NCI-H82 (cell line): ENCODE measurements around the gene LRCH1.
"Not testable (repeated sequence)": the region's sequence is repeated elsewhere in the genome, so short reads cannot be mapped to it uniquely, and the experiment has no call there.

ENCODE experiments used
- DNase-seq: peaks from one replicate; lab custom pipeline; 2025; lab: John Stamatoyannopoulos, UW

LRCH1 gene

DNA sequence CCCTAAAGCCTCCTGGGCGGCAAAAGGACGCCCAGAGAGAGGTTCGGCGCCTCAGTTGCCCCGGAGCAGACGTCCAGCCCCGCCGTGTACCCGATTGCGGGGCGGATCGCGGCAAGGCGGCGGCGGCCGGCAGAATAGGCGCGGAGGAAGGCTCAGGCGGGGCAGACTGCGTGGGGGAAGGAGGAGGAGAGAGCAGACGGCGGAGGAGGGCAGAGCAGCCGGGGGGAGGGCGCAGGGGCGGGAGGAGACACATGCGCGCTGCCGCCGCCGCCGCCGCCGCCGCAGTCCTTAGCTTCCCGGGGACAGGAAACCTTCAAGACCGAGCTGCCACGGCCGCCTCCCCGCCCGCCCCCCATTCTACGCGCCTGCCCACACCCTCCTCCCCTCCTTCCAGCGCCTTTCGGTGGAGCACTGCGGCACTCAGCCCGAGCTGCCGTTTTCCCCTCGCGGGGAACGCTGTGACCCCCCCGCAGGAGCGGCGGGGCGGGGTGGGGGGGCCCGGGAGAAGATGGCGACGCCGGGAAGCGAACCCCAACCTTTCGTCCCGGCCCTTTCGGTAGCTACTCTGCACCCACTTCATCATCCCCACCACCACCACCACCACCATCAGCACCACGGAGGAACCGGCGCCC is at the start of gene LRCH1:
TSS of gene LRCH1 (plus strand) at position 282 of the 632 bp plus-strand sequence. CDS start at position 509, 227 bp downstream.
- DNase-seq = peak; percentile 98

- no peak for DNase-seq
Measured at GRCh38 chr13:46504036-46504435, 48.9 kb upstream of the LRCH1 start.

GRCh38 chr13:46507981-46508380 is 45.0 kb upstream of the LRCH1 start:
- no peak for DNase-seq

GRCh38 chr13:46509981-46510380 is 43.0 kb upstream of the LRCH1 start:
- DNase-seq = no peak

- no peak for DNase-seq
Measured at GRCh38 chr13:46515803-46516202, 37.2 kb upstream of the LRCH1 start.

- no peak for DNase-seq
Measured at GRCh38 chr13:46516599-46517338, 36.2 kb upstream of the LRCH1 start.

DNA sequence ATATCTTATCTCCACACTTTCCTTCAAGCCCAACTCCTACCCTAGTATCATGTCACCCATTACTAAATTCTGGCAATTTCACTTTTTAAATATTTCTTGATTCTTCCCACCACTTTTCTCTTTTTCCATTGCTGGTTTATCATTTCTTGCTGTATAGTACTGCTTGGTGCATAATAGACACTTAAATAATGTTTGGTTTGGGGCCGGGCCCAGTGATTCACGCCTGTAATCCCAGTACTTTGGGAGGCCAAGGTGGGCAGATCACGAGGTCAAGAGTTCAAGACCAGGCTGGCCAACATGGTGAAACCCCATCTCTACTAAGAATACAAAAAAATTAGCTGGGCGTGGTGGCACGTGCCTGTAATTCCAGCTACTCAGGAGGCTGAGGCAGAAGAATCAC is 35.2 kb upstream of the LRCH1 start:
- DNase-seq = not testable (repeated sequence)

DNA sequence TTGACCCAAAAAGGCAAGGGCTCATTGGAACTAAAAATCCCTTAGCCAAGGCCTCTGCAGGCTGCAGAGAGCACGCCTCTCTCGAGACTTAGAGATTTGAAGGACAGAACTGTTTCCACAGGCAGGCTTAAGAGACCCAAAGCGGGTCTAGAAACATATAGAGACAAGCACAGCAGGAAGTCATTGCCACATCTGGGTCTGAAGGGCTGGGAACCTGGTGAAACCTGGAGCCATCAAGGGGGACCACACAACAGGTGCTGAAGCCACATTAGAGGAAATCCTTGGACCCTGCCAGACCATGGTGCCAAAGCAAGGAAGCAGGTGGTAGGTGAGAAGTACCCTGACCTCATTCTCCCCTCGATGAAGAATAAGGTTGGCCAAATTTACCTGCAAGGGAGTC is 33.8 kb upstream of the LRCH1 start:
- DNase-seq = no peak

DNA sequence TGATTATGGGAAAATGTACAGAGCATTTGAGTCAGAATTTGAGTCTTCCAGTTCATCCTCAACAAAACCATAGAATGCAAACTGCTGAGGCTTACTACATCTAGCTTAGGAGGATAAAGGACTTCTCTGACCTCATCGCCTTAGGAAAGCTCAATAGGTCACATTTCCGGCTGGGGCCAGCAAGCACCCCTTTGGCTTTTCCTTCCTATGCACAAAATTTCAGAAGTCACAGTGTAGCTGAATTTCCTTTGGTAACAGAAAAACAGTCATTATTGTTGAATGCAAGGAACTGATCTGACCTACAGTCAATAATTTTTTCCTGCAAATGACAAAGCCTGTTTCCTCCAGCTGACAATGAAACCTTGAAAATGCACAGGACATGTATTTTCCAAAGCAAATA is 32.8 kb upstream of the LRCH1 start:
- no peak for DNase-seq

GRCh38 chr13:46521486-46521885 is 31.5 kb upstream of the LRCH1 start:
- DNase-seq = peak; percentile 72

DNA sequence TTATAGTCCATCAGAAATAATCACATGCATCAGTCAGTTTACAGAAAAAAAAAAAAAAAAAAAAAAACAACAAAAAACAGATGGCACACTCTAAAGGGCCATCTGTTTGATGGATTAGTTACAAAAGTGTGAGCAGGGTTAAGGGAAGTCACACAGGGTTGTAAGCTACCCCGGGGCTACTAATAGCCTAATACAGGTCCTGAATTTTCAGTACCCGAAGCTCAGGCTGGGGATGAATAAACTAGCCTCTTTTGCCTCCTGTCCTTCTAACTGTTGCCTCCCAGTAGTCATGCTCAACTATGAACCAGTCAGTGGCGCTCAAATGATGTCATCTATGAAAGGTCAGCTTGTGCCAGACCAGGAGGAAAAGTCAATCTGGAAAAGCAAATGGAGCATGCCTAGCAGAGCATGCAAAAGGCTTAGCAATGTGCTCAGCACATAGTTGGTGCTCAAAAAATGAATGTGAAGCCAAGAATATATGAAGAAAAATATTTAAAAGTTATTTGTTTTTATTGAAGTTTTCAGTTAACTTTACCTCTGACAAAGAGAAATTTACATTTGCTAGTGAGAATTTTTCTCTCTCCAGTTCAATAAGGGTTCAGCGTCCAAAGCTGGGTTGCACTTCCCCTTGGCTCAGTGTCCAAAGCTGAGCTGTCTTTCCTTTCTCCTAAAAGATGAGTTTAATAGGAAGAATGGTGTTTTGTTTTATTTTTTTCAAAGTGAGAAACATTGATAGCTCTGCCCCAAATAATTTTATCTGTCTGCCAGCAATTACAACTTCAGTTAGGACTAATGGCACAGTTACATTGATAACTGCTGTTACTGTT is 30.8 kb upstream of the LRCH1 start:
- peak; percentile 87 for DNase-seq

DNA sequence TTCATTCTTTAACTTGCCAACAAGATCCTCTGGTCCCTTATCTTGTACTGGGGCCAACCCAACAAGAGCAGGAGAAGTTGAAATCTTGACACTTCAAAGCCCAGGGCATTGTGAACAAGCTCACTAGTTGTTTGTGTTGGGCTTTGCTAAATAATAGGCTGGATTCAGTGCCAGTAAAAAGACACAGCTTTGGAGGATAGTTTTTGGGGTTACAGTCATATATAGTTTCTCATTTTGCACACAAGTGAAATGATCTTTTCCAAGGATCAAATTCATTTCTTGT is 30.3 kb upstream of the LRCH1 start:
- no peak for DNase-seq

- no peak for DNase-seq
Measured at GRCh38 chr13:46523972-46524752, 28.8 kb upstream of the LRCH1 start.

DNA sequence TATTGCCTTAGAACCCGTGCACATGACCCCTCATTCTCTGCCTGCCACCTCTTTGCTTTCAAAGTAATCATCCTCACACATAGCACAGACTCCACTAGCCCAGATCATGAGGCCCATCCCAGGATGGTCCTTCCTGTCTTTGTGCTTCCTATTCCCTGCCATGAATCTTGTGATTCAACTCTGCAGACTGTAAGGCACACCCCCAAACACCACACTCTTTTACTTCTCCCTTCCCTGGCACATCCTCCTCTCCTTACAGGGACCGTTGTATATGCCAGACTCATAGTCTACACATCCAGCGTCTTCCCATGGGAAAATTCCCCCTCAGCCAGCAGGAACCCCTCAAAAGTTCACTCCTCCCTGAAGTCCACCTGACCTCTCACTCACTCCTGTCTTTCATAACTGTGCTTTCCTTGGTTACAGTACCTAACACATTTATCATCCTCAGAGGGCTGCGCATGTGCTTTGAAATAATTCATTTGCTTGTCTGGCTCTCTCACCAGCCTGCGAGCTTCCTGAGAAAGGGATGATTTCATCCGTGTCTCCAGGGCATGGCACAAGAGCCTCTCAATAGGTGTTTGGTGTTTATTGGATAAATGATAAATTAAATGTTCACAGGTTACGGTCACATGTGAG is 26.8 kb upstream of the LRCH1 start:
- DNase-seq = no peak

DNA sequence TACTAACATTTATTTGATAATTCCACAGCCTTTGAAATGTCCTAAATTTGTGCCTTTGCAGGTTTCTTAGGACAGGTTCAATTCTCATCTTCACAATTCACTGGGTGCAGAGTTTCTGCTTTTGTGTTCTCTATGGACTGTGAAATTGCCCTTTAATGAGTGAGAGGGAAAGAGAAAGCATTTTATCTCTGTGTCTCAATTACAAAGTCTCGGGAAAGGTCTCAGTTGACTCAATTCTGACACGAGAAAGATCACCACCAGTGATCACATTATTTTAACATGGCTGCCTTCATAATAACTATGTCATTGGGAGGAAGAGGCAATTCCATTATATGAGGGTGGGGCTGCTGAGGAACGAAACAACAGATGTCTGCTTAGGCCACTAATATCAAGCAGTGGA is 26.2 kb upstream of the LRCH1 start:
- peak; percentile 99 for DNase-seq

- peak; percentile 98 for DNase-seq
Measured at GRCh38 chr13:46527237-46527636, 25.7 kb upstream of the LRCH1 start.

- no peak for DNase-seq
Measured at GRCh38 chr13:46529216-46529919, 23.6 kb upstream of the LRCH1 start.

DNA sequence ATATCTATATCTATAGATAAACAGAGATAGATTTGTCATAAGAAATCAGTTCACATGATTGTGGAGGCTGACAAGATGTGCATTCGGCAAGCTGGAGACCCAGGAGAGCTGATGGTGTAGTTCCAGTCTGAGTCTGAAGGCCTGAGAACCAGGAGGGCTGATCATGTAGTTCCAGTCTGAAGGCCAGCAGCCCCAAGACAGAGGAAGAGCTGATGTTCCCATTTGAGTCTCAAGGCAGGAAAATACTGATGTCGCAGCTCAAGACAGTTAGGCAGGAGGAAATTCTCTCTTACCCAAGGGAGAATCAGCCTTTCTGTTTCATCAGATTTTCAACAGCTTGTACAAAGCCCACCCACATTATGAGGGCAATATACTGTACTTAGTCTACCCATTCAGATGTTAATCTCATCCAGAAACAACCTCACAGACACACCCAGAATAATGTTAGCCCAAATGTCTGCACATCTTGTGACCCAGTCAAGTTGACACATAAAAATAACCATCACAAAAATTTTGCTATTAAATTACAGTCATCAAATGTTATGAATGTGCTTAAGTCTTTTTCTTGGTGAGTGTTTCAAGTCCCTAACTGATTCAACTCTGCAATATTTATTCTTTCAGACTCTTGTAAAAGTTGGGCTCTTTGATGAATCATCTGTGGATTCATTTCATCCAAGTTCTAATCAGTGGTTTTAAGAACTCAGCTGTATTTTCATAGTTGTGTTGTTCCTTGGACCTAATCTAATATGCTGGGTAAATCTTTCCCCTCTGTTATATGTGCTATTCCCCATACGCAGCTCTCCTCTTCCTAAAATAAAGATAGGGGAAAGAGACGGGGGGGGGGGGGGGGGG is 22.7 kb upstream of the LRCH1 start:
- no peak for DNase-seq

DNA sequence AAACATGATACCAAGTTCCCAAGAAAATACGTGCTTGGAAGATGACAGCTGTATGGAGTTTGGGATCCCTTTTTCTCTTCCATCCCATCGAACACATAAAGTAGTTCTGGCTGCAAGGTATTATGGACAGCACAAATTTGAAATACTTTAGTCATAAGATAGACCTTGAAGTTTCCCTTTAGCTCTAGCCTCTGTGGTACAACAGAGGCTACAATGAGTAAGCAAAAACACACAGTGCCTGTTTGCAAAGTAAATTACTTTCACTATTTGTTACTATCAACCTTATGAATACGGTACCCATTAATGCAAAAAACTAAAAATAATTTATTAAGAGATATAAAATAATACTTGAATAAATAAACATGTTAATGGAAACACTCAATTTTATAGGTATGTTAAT is 21.0 kb upstream of the LRCH1 start:
- no peak for DNase-seq

DNA sequence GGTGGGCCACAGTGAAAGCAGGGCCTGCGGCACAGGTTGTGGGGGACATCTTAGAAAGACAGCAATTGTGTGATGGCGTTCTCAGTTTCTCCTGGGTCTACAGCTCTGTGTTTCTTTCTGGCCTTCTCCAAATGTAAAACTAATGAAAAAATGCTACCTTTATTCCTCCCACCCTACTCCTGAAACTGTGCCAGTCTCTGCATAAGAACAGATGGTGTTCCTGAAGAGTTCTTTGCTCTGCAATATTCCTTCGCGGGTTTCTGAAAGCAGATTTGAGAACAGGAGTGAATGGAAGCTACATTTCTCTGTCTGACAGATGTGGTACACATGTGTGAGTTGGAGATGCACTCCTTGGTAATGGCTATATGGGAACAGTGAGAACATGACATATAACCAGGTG is 18.0 kb upstream of the LRCH1 start:
- DNase-seq = no peak
